Measurements from ENCODE around the gene UBTF. TPM values are rescaled to one million over a fixed set of nuclear protein-coding genes. Genes with fewer than 3 reads are reported as not detected.

Gene UBTF
- total and polyA plus RNA-seq, 2 donors (not counting 3 experiments of a cell fraction or from before 2014, with no cell fraction given): 14.7 to 84.7 TPM

DNA sequence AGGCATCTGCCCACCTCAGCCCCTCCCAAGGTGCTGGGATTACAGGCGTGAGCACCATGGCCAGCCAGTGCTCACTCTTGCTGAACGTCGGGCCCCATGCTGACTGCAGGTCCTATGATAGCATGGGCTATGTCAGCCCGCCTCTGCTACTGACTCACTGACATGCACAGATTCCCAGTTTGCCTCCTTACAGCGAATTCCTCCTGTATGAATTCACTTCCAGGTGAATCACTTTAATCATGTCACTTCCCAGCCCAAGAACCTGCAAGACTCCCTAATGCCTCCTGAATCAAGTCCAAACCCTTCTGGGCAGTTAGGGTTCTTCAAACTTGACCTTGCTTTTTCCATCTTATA is 16.1 kb upstream of the UBTF start:
- ChIA-PET POLR2A (no interaction called here), CTCF (no interaction called here)
- TF ChIP-seq MYC (IDR thresholded peaks at IDR 0.05; ENCODE audit: low read depth, low read length): no peak
- TF ChIP-seq FOS (IDR thresholded peaks at IDR 0.05; ENCODE audit: borderline replicate concordance, insufficient read depth, low read length): no peak
- H3K4me2 ChIP-seq (ENCODE audit: insufficient read depth, low read length): no peak overlapping the region
- H3K9me3 ChIP-seq (replicated peaks; ENCODE audit: control insufficient read depth, insufficient read depth, low read length): no peaks in the 10 kb centered on the region
- dilution Hi-C loops (cut with MboI; ENCODE audit: extremely low pct_ligation_motif_present, low sequenced_read_pairs): no loop called here
- no peaks in the 10 kb centered on the region for H4K20me1 ChIP-seq (replicated peaks; ENCODE audit: control insufficient read depth, extremely low read depth, insufficient read depth, low read length)
- no peak overlapping the region for H3K4me3 ChIP-seq (replicated peaks in 1 of 3; ENCODE audit: insufficient read depth in 1 of 3, low read depth in 1 of 3, low read length in 3 of 3)
- FAIRE-seq (no peak), DNase-seq (ENCODE audit: low read depth, low spot score) (no peak)
- H3K27ac ChIP-seq (ENCODE audit: insufficient read depth, low read depth, low read length): no peak overlapping the region
- H2AFZ ChIP-seq (ENCODE audit: low read depth, low read length): no peak overlapping the region
- intact Hi-C loops (cut with micrococcal nuclease): no loop called here
- no TSS peak for BruUV-seq (replicated peaks)
- H3K36me3 ChIP-seq (ENCODE audit: control insufficient read depth in 2 of 2, extremely low read depth in 1 of 2, insufficient read depth in 2 of 2, low read length in 2 of 2): no peaks in the 10 kb centered on the region
- peaks cover 0 to 2% of the 10 kb centered on the region in 2 experiments for H3K27me3 ChIP-seq (ENCODE audit: control insufficient read depth in 2 of 2, insufficient read depth in 2 of 2, low read length in 2 of 2)
- no peak overlapping the region for H3K9ac ChIP-seq (replicated peaks; ENCODE audit: extremely low read depth, insufficient read depth, low read length)
- peaks cover 8% of the 10 kb centered on the region for H3K4me1 ChIP-seq (ENCODE audit: control insufficient read depth, extremely low read depth, insufficient read depth, low read length)
- no peaks in the 10 kb centered on the region for H3K9me1 ChIP-seq (replicated peaks; ENCODE audit: control insufficient read depth, extremely low read depth, insufficient read depth, low read length)
- H3K79me2 ChIP-seq (ENCODE audit: control insufficient read depth, insufficient read depth, low read length): no peaks in the 10 kb centered on the region

DNA sequence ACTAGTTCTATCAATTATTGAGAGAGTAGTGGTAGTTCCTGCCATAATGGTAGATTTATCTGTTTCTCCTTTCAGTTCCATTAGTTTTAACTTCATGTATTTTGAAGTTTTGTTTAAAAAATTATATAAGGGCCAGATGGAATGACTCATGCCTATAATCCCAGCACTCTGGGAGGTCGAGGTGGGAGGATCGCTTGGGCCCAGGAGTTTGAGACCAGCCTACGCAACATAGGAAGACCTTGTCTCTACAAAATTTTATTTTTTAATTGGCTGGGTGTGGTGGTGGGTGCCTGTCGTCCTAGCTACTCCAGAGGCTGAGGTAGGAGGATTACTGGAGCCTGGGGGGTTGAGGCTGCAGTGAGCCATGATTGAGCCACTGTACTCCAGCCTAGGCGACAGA is 14.1 kb upstream of the UBTF start:
- Histone ChIP-seq H3K36me3 (ENCODE audit: control insufficient read depth in 2 of 2, extremely low read depth in 1 of 2, insufficient read depth in 2 of 2, low read length in 2 of 2) (no peaks in the 10 kb centered on the region), H3K9me3 (replicated peaks; ENCODE audit: control insufficient read depth, insufficient read depth, low read length) (no peaks in the 10 kb centered on the region), H4K20me1 (replicated peaks; ENCODE audit: control insufficient read depth, extremely low read depth, insufficient read depth, low read length) (no peaks in the 10 kb centered on the region), H3K79me2 (ENCODE audit: control insufficient read depth, insufficient read depth, low read length) (no peaks in the 10 kb centered on the region), H3K4me1 (ENCODE audit: control insufficient read depth, extremely low read depth, insufficient read depth, low read length) (peaks cover 8% of the 10 kb centered on the region), H3K4me2 (ENCODE audit: insufficient read depth, low read length) (no peak overlapping the region), H3K27me3 (ENCODE audit: control insufficient read depth in 2 of 2, insufficient read depth in 2 of 2, low read length in 2 of 2) (peaks cover 0 to 2% of the 10 kb centered on the region in 2 experiments), H3K9ac (replicated peaks; ENCODE audit: extremely low read depth, insufficient read depth, low read length) (no peak overlapping the region), H3K27ac (ENCODE audit: insufficient read depth, low read depth, low read length) (no peak overlapping the region), H2AFZ (ENCODE audit: low read depth, low read length) (no peak overlapping the region), H3K4me3 (replicated peaks in 1 of 3; ENCODE audit: insufficient read depth in 1 of 3, low read depth in 1 of 3, low read length in 3 of 3) (no peak overlapping the region), H3K9me1 (replicated peaks; ENCODE audit: control insufficient read depth, extremely low read depth, insufficient read depth, low read length) (no peaks in the 10 kb centered on the region)
- no peak for TF ChIP-seq MYC (IDR thresholded peaks at IDR 0.05; ENCODE audit: low read depth, low read length)
- TF ChIP-seq, protein P1, sequence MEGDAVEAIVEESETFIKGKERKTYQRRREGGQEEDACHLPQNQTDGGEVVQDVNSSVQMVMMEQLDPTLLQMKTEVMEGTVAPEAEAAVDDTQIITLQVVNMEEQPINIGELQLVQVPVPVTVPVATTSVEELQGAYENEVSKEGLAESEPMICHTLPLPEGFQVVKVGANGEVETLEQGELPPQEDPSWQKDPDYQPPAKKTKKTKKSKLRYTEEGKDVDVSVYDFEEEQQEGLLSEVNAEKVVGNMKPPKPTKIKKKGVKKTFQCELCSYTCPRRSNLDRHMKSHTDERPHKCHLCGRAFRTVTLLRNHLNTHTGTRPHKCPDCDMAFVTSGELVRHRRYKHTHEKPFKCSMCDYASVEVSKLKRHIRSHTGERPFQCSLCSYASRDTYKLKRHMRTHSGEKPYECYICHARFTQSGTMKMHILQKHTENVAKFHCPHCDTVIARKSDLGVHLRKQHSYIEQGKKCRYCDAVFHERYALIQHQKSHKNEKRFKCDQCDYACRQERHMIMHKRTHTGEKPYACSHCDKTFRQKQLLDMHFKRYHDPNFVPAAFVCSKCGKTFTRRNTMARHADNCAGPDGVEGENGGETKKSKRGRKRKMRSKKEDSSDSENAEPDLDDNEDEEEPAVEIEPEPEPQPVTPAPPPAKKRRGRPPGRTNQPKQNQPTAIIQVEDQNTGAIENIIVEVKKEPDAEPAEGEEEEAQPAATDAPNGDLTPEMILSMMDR (IDR thresholded peaks at IDR 0.05; ENCODE audit: extremely low read depth in 1 of 2, insufficient read depth in 1 of 2, low read depth in 1 of 2, low read length in 2 of 2): no peak
- TF ChIP-seq EZH2 (IDR thresholded peaks at IDR 0.05; ENCODE audit: borderline replicate concordance, low read depth, low read length, severe bottlenecking): no peak
- TF ChIP-seq POLR2AphosphoS5 (IDR thresholded peaks at IDR 0.05; ENCODE audit: insufficient read depth, low read depth, low read length): no peak
- no peak for TF ChIP-seq JUN (IDR thresholded peaks at IDR 0.05; ENCODE audit: borderline replicate concordance, insufficient read depth, insufficient read length, low read depth)
- TF ChIP-seq POLR2A (IDR thresholded peaks at IDR 0.05; ENCODE audit: low read depth, low read length): no peak
- no peak for TF ChIP-seq GATA2 (IDR thresholded peaks at IDR 0.05; ENCODE audit: insufficient read depth, insufficient read length, low read depth, low read length)
- DNase-seq (ENCODE audit: low read depth, low spot score): no peak
- dilution Hi-C loops (cut with MboI; ENCODE audit: extremely low pct_ligation_motif_present, low sequenced_read_pairs): no loop called here
- intact Hi-C loops (cut with micrococcal nuclease): no loop called here
- ChIA-PET POLR2A (no interaction called here), CTCF (interaction anchor here (0.6 to 0.7 kb wide), 2 partner anchors 18 to 38 kb away, joined by 3 read pairs; no protein-coding TSS in a partner anchor)
- FAIRE-seq: no peak
- BruUV-seq (replicated peaks): no TSS peak
